IMR-90 (cell line): ENCODE data around the gene CABS1. TPM values are rescaled to one million over a fixed set of nuclear protein-coding genes. Genes with fewer than 3 reads are reported as not detected.

Experiments
- ATAC-seq: fragments of 200-7000 bp; cut with Tn5 transposase; 2 replicates; pipeline ENCODE4 v1.9.1; 2020; ENCODE audit warnings: low read depth, mild to moderate bottlenecking, moderate library complexity
- Bru-seq: library from RNA; stranded (reverse); fragments of 400-500 nt; gene quantifications from one replicate; lab custom pipeline; 2021; lab: Mats Ljungman, UMichigan
- BruChase-seq, 2 experiments: library from RNA; stranded (reverse); fragments of 400-500 nt; gene quantifications; one replicate each; lab custom pipeline; 2021; lab: Mats Ljungman, UMichigan
- BruUV-seq: library from RNA; stranded (reverse); fragments of 400-500 nt; replicated peaks from 2 replicates; lab custom pipeline; 2021; lab: Mats Ljungman, UMichigan
- CTCF ChIA-PET: fragments of 300-600 bp; formaldehyde crosslinking; extraction: SDS; loops from one replicate; lab custom pipeline; 2021; ENCODE audit warnings: antibody characterized with exemption; lab: Yijun Ruan, JAX
- POLR2A ChIA-PET: fragments of 300-600 bp; sonication (Branson Sonifier 250); formaldehyde crosslinking; loops from one replicate; lab custom pipeline; 2022; ENCODE audit warnings: antibody characterized with exemption; ENCODE audit not compliant: unreplicated experiment; lab: Charles Lee
- DNase-seq: peaks from one replicate; pipeline ENCODE4 v3.0.0; 2013
- H2AFZ ChIP-seq: replicated peaks from 2 replicates; pipeline ENCODE3; 2013; ENCODE audit warnings: low read length, mild to moderate bottlenecking; ENCODE audit not compliant: poor library complexity
- H2AK5ac ChIP-seq: 2 replicates; pipeline ENCODE4 v1.6.1; 2013; ENCODE audit warnings: low read depth, low read length, inconsistent platforms
- H2AK9ac ChIP-seq: replicated peaks from 2 replicates; pipeline ENCODE3; 2013; ENCODE audit warnings: mild to moderate bottlenecking, low read depth, low read length, moderate library complexity; ENCODE audit not compliant: poor library complexity
- H2BK120ac ChIP-seq: 2 replicates; pipeline ENCODE4 v1.6.1; 2013; ENCODE audit warnings: low read depth, low read length, inconsistent platforms
- H2BK15ac ChIP-seq: 3 replicates; pipeline ENCODE4 v1.6.1; 2013; ENCODE audit warnings: low read depth, low read length, inconsistent platforms
- H2BK20ac ChIP-seq: 2 replicates; pipeline ENCODE4 v1.6.1; 2013; ENCODE audit warnings: low read depth, mild to moderate bottlenecking, inconsistent platforms, low read length, moderate library complexity
- H2BK5ac ChIP-seq: 2 replicates; pipeline ENCODE4 v1.6.1; 2013; ENCODE audit warnings: mild to moderate bottlenecking, low read depth, low read length, inconsistent platforms; ENCODE audit not compliant: poor library complexity, severe bottlenecking
- H3K14ac ChIP-seq: replicated peaks from 2 replicates; pipeline ENCODE4 v1.6.1; 2013; ENCODE audit warnings: low read depth, low read length, inconsistent platforms
- H3K18ac ChIP-seq: 2 replicates; pipeline ENCODE4 v1.6.1; 2013; ENCODE audit warnings: low read depth, low read length, control low read depth
- H3K23ac ChIP-seq: 2 replicates; pipeline ENCODE4 v1.6.1; 2013; ENCODE audit warnings: low read depth, low read length, inconsistent platforms
- H3K27ac ChIP-seq: 2 replicates; pipeline ENCODE4 v1.5.1; 2013; ENCODE audit warnings: mild to moderate bottlenecking, control low read depth, low read length; ENCODE audit not compliant: insufficient read depth
- H3K27me3 ChIP-seq: 2 replicates; pipeline ENCODE4 v1.6.1; 2013; ENCODE audit warnings: low read length; ENCODE audit not compliant: control insufficient read depth, insufficient read depth
- H3K36me3 ChIP-seq: 2 replicates; pipeline ENCODE4 v1.6.1; 2013; ENCODE audit warnings: low read length, mixed read lengths; ENCODE audit not compliant: control insufficient read depth, insufficient read depth
- H3K4ac ChIP-seq: 2 replicates; pipeline ENCODE4 v1.6.1; 2013; ENCODE audit warnings: low read depth, low read length, inconsistent platforms
- H3K4me1 ChIP-seq: 2 replicates; pipeline ENCODE4 v1.6.1; 2013; ENCODE audit warnings: low read length, mixed read lengths; ENCODE audit not compliant: control insufficient read depth, insufficient read depth
- H3K4me2 ChIP-seq: 2 replicates; pipeline ENCODE4 v1.6.1; 2013; ENCODE audit warnings: low read depth, mild to moderate bottlenecking, control low read depth, low read length, moderate library complexity
- H3K4me3 ChIP-seq: 2 replicates; pipeline ENCODE4 v1.5.1; 2013; ENCODE audit warnings: low read depth, mild to moderate bottlenecking, control low read depth, low read length, moderate library complexity; ENCODE audit not compliant: insufficient read depth
- H3K56ac ChIP-seq: 2 replicates; pipeline ENCODE4 v1.6.1; 2013; ENCODE audit warnings: low read length, inconsistent platforms; ENCODE audit not compliant: insufficient read depth; ENCODE audit errors: extremely low read depth
- H3K79me1 ChIP-seq, 2 experiments: 2 replicates each; pipeline ENCODE4 v1.6.1; 2013; ENCODE audit warnings: low read length in 2 of 2, inconsistent platforms in 1 of 2, low read depth in 1 of 2
- H3K9ac ChIP-seq: 2 replicates; pipeline ENCODE4 v1.6.1; 2013; ENCODE audit warnings: low read depth, low read length, control low read depth
- H3K9me1 ChIP-seq: 2 replicates; pipeline ENCODE4 v1.6.1; 2013; ENCODE audit warnings: low read length, inconsistent platforms; ENCODE audit not compliant: insufficient read depth
- H3K9me3 ChIP-seq: 2 replicates; pipeline ENCODE4 v1.6.1; 2013; ENCODE audit warnings: low read length; ENCODE audit not compliant: control insufficient read depth, insufficient read depth
- H4K20me1 ChIP-seq: 2 replicates; pipeline ENCODE4 v1.6.1; 2013; ENCODE audit warnings: low read length, inconsistent platforms; ENCODE audit not compliant: insufficient read depth
- H4K5ac ChIP-seq: 2 replicates; pipeline ENCODE4 v1.6.1; 2013; ENCODE audit warnings: mild to moderate bottlenecking, low read depth, low read length, control low read depth
- H4K8ac ChIP-seq, 2 experiments: 2 replicates each; pipeline ENCODE4 v1.6.1; 2013; ENCODE audit warnings: low read depth in 2 of 2, low read length in 2 of 2, control low read depth in 1 of 2, inconsistent platforms in 1 of 2
- H4K91ac ChIP-seq: 2 replicates; pipeline ENCODE4 v1.6.1; 2013; ENCODE audit warnings: low read depth, low read length, inconsistent platforms; ENCODE audit not compliant: insufficient read depth
- BHLHE40 ChIP-seq: fragments of 150-350 bp; IDR thresholded peaks from 2 replicates; pipeline ENCODE4 v1.6.1; 2016; ENCODE audit warnings: mild to moderate bottlenecking, low read depth, low read length
- CHD1 ChIP-seq: IDR thresholded peaks from 2 replicates; pipeline ENCODE4 v1.6.1; 2012; ENCODE audit warnings: low read depth, low read length, improper control_type of control experiment
- MAZ ChIP-seq: IDR thresholded peaks from 2 replicates; pipeline ENCODE4 v1.6.1; 2012; ENCODE audit warnings: low read depth, mild to moderate bottlenecking, low read length, improper control_type of control experiment, moderate library complexity, borderline replicate concordance
- NFE2L2 ChIP-seq: fragments of 150-350 bp; IDR thresholded peaks from 2 replicates; pipeline ENCODE4 v1.6.1; 2016; ENCODE audit warnings: low read depth, mild to moderate bottlenecking, low read length
- POLR2A ChIP-seq: IDR thresholded peaks from 2 replicates; pipeline ENCODE4 v1.6.1; 2012; ENCODE audit warnings: mild to moderate bottlenecking, low read depth, low read length
- RCOR1 ChIP-seq: IDR thresholded peaks from 2 replicates; pipeline ENCODE4 v1.6.1; 2012; ENCODE audit warnings: mild to moderate bottlenecking, low read length, improper control_type of control experiment; ENCODE audit not compliant: insufficient replicate concordance
- WGBS, 2 experiments: methylation state at CpG; one replicate each; pipeline versions ENCODE4 v1.1.5 to v1.1.7; 2013; ENCODE audit warnings: missing lambda C conversion rate in 2 of 2; ENCODE audit not compliant: insufficient read length in 1 of 2; ENCODE audit errors: extremely low coverage in 2 of 2; 5-methylcytosine and 5-hydroxymethylcytosine counted together
- dilution Hi-C: fragments of 300-500 bp; cut with HindIII; formaldehyde crosslinking; loops from one replicate; pipeline ENCODE4 v1.14.3; 2018; ENCODE audit warnings: low sequenced_read_pairs; ENCODE audit not compliant: unreplicated experiment
- in situ Hi-C: fragments of 300-500 bp; cut with MboI; formaldehyde crosslinking; loops from 3 replicates; pipeline ENCODE4 v1.14.3; 2019; ENCODE audit warnings: low sequenced_read_pairs, inconsistent platforms, mixed read lengths
- intact Hi-C: fragments of 100-400 bp; cut with micrococcal nuclease; formaldehyde crosslinking; loops from 2 replicates; pipeline ENCODE4 v1.10.0; 2022
- long read RNA-seq: library from polyadenylated mRNA; unstranded; transcript quantifications from one replicate; pipeline ENCODE4 v2.0.0, GENCODE V29; 2021; ENCODE audit not compliant: unreplicated experiment
- polyA plus RNA-seq, 3 experiments: library from polyadenylated mRNA; depleted of rRNA; stranded (reverse); fragments of >200 nt; gene quantifications; 2 replicates each; pipeline ENCODE4 v1.2.3, GENCODE V29; 2012; ENCODE audit warnings: low replicate concordance in 1 of 3
- total RNA-seq: library from RNA; depleted of rRNA; stranded (reverse); fragments of >200 nt; gene quantifications from 2 replicates; pipeline ENCODE4 v1.2.3, GENCODE V29; 2012; rRNA removed
- TF ChIP-seq, protein P1 (sequence below): fragments of 150-350 bp; IDR thresholded peaks from 2 replicates; pipeline ENCODE4 v1.6.1; 2016; ENCODE audit warnings: low read depth, mild to moderate bottlenecking, low read length, moderate library complexity, borderline replicate concordance

CABS1 gene
- not detected in 2 replicates for total RNA-seq
- polyA plus RNA-seq (2012; rRNA removed): not detected in 2 replicates
- polyA plus RNA-seq (2012; cell fraction: cytosol; rRNA removed): not detected in 2 replicates
- polyA plus RNA-seq (2012; cell fraction: nucleus; rRNA removed; ENCODE audit: low replicate concordance): not detected in 2 replicates
- not detected for Bru-seq, nascent RNA
- not detected for BruChase-seq, experiment 1, labeled RNA remaining after a 6-hour chase
- BruChase-seq, experiment 2, labeled RNA remaining after a 2-hour chase: not detected
- long read RNA-seq: 0 reads

DNA sequence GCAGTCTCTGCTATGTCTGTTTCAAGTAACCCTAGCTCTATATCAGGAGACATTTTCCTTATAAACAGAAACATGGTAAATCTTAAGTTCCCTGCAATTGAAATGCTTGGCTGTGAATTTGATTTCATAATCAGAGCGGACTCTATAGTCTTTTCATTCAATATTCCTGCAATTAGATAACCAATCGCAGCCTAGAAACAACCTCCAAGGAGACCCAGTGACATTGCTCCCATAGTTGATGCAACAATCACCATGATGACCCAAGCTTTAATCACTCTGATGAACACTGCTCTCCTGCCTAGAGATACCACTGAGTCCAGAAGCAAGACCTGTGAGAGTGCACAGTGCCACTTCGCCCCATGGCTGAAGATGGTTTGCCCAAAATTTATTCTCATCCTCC lies at the start of gene CABS1:
CABS1 (plus strand) TSS at position 301 of the 400 bp plus-strand sequence; CDS start at position 360, 59 bp downstream.
- Histone ChIP-seq H3K79me1 (no peaks in the 10 kb centered on the region), H3K4me2 (no peak within 1 kb of the TSS), H2BK5ac (no peak within 1 kb of the TSS), H3K4me3 (no peak within 1 kb of the TSS), H4K20me1 (no peaks in the 10 kb centered on the region), H3K23ac (no peak within 1 kb of the TSS), H3K9me3 (no peaks in the 10 kb centered on the region), H3K9ac (no peak within 1 kb of the TSS), H4K8ac (no peak within 1 kb of the TSS), H4K91ac (no peak within 1 kb of the TSS), H3K14ac (no peak within 1 kb of the TSS), H3K27me3 (no peaks in the 10 kb centered on the region), H3K18ac (no peak within 1 kb of the TSS), H2BK20ac (no peak within 1 kb of the TSS), H3K56ac (no peak within 1 kb of the TSS), H3K36me3 (no peaks in the 10 kb centered on the region), H2AK5ac (no peak within 1 kb of the TSS), H3K9me1 (no peaks in the 10 kb centered on the region), H3K27ac (no peak within 1 kb of the TSS), H2AFZ (no peak within 1 kb of the TSS), H2BK15ac (no peak within 1 kb of the TSS), H2BK120ac (no peak within 1 kb of the TSS), H3K4me1 (no peaks in the 10 kb centered on the region), H3K4ac (no peak within 1 kb of the TSS), H2AK9ac (no peak within 1 kb of the TSS), H4K5ac (no peak within 1 kb of the TSS)
- WGBS, 2 experiments: 40% methylated on average over 1 of the region's 3 CpGs; no CpG with 5 or more reads in 1 of the 2 experiments
- dilution Hi-C loops: no loop called here
- ChIA-PET CTCF (no interaction called here), POLR2A (no interaction called here)
- intact Hi-C loops: no loop called here
- no peak for ATAC-seq
- no peak for DNase-seq
- no peak for TF ChIP-seq MAZ
- TF ChIP-seq POLR2A: no peak
- TF ChIP-seq BHLHE40: no peak
- TF ChIP-seq, protein P1, sequence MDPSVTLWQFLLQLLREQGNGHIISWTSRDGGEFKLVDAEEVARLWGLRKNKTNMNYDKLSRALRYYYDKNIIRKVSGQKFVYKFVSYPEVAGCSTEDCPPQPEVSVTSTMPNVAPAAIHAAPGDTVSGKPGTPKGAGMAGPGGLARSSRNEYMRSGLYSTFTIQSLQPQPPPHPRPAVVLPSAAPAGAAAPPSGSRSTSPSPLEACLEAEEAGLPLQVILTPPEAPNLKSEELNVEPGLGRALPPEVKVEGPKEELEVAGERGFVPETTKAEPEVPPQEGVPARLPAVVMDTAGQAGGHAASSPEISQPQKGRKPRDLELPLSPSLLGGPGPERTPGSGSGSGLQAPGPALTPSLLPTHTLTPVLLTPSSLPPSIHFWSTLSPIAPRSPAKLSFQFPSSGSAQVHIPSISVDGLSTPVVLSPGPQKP: no peak
- TF ChIP-seq RCOR1: no peak
- TF ChIP-seq NFE2L2: no peak
- TF ChIP-seq CHD1: no peak
- in situ Hi-C loops: no loop called here
- BruUV-seq: no TSS peak
